ENCODE data around the gene TRIM42. TPM values are rescaled to one million over a fixed set of nuclear protein-coding genes. Genes with fewer than 3 reads are reported as not detected.

Gene TRIM42
- total and polyA plus RNA-seq, 2 of the 8 experiments (the other 6 are each of a cell fraction or from before 2014, with no cell fraction given) = not detected

DNA sequence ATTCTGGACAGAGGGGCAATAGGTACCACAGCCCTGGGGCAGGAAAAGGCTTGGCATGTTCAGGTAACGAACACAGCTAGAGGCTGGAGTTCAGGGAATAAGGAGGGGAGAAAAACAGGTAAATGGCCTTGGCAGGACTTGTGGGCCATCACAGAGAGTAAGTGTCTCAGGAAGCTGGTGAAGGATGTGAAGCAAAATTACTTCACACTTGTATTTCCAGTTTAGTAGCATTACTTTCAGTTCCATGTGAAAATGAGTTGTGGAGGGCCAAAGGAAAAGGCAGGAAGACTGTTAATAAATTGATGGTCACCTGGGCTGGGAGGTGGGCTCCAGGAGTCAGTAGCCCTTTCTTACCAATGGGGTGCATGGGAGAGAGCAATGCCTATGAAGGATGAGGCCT, 25.6 kb downstream of the TRIM42 start:
- Histone ChIP-seq H2AK5ac (ENCODE audit: low read depth, low read length) (no peak overlapping the region), H3K23ac (ENCODE audit: insufficient read length) (no peak overlapping the region), H3K4me2 (ENCODE audit: insufficient read depth in 1 of 2, low read depth in 2 of 2, low read length in 2 of 2) (no peak overlapping the region), H3K4ac (replicated peaks; ENCODE audit: insufficient read length, low read depth, low read length) (no peak overlapping the region), H2BK20ac (ENCODE audit: low read length) (no peak overlapping the region), H3K23me2 (ENCODE audit: low read depth, low read length) (no peaks in the 10 kb centered on the region), H3K4me3 (ENCODE audit: extremely low read depth in 1 of 4, insufficient read depth in 2 of 4, low read depth in 3 of 4, low read length in 4 of 4) (no peak overlapping the region), H4K91ac (replicated peaks; ENCODE audit: insufficient read length, low read length) (no peak overlapping the region), H3K79me1 (ENCODE audit: low read depth, low read length) (no peaks in the 10 kb centered on the region), H2BK12ac (ENCODE audit: low read depth, low read length) (no peak overlapping the region), H3K27ac (ENCODE audit: low read depth, low read length) (no peak overlapping the region), H3K4me1 (replicated peaks in 1 of 4; ENCODE audit: control insufficient read depth in 3 of 4, insufficient read depth in 4 of 4, low read length in 3 of 4) (no peaks in the 10 kb centered on the region), H2BK5ac (ENCODE audit: low read depth, low read length) (no peak overlapping the region), H3K14ac (ENCODE audit: insufficient read length) (no peak overlapping the region), H4K5ac (ENCODE audit: insufficient read length, low read depth, low read length) (no peak overlapping the region), H3K9ac (replicated peaks in 1 of 4; ENCODE audit: extremely low read depth in 1 of 4, low read depth in 3 of 4, low read length in 3 of 4) (no peak overlapping the region), H3K79me2 (ENCODE audit: control insufficient read depth in 1 of 2, insufficient read depth in 2 of 2, low read length in 2 of 2) (no peaks in the 10 kb centered on the region), H2AFZ (ENCODE audit: low read length) (no peak overlapping the region), H3K36me3 (ENCODE audit: control insufficient read depth in 2 of 4, insufficient read depth in 4 of 4, low read length in 3 of 4) (no peaks in the 10 kb centered on the region), H4K8ac (ENCODE audit: extremely low read depth, insufficient read depth, low read length) (no peak overlapping the region), H3K18ac (ENCODE audit: extremely low read depth, low read length) (no peak overlapping the region), H3K9me3 (ENCODE audit: insufficient read depth in 2 of 2, low read depth in 1 of 2, low read length in 1 of 2) (peaks cover 8 to 12% of the 10 kb centered on the region in 2 experiments; a peak in 2 of 4 replicates), H2BK15ac (ENCODE audit: low read length) (no peak overlapping the region), H2BK120ac (replicated peaks; ENCODE audit: low read depth, low read length) (no peak overlapping the region), H3K27me3 (replicated peaks in 1 of 4; ENCODE audit: control insufficient read depth in 3 of 4, extremely low read depth in 1 of 4, insufficient read depth in 3 of 4, low read length in 3 of 4) (no peaks in the 10 kb centered on the region), H4K20me1 (replicated peaks in 1 of 2; ENCODE audit: control insufficient read depth in 1 of 2, insufficient read depth in 2 of 2, low read length in 2 of 2) (no peaks in the 10 kb centered on the region), H3K56ac (replicated peaks; ENCODE audit: insufficient read length, low read depth, low read length) (no peak overlapping the region)
- no peak for DNase-seq (ENCODE audit: low read depth in 1 of 2, low spot score in 2 of 2)
- ChIA-PET POLR2A (ENCODE audit: partially characterized antibody) (no interaction called here), CTCF (ENCODE audit: partially characterized antibody) (no interaction called here)
- 87% methylated on average over 1 of the region's 1 CpG; no CpG with 5 or more reads in 1 of the 2 experiments for WGBS, 2 experiments (ENCODE audit: extremely low coverage in 1 of 2, insufficient coverage in 1 of 2, insufficient read length in 1 of 2, insufficient replicate concordance in 2 of 2, low coverage in 1 of 2, low lambda C conversion rate in 2 of 2, missing lambda C conversion rate in 1 of 2)
- no peak for FAIRE-seq
- no peak for TF ChIP-seq CEBPB (IDR thresholded peaks at IDR 0.05; ENCODE audit: low read depth, low read length)
- TF ChIP-seq CTBP2 (IDR thresholded peaks at IDR 0.05; ENCODE audit: borderline replicate concordance, insufficient read depth, insufficient read length, low read length) = no peak
- TF ChIP-seq, protein P1, sequence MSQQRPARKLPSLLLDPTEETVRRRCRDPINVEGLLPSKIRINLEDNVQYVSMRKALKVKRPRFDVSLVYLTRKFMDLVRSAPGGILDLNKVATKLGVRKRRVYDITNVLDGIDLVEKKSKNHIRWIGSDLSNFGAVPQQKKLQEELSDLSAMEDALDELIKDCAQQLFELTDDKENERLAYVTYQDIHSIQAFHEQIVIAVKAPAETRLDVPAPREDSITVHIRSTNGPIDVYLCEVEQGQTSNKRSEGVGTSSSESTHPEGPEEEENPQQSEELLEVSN (IDR thresholded peaks at IDR 0.05) = no peak
- no peak for TF ChIP-seq EP300 (IDR thresholded peaks at IDR 0.05; ENCODE audit: borderline replicate concordance in 1 of 2, low read depth in 2 of 2, low read length in 2 of 2)
- TF ChIP-seq POLR2AphosphoS5 (IDR thresholded peaks at IDR 0.05; ENCODE audit: low read depth, low read length) = no peak
